Measurements from ENCODE around the gene HMCES.
A peak's percentile ranks its signal among the peaks of the same experiment; 100 is the strongest.
"Not testable (repeated sequence)": the region's sequence is repeated elsewhere in the genome, so short reads cannot be mapped to it uniquely, and the experiment has no call there.

Gene HMCES

GRCh38 chr3:129347458-129347845 is 68.8 kb downstream of the HMCES start:
- no peak overlapping the region for H2BK15ac ChIP-seq (ENCODE audit: low read length)
- H3K36me3 ChIP-seq (replicated peaks in 1 of 2; ENCODE audit: control insufficient read depth in 2 of 2, insufficient read depth in 2 of 2, low read length in 2 of 2) = no peaks in the 10 kb centered on the region
- peak overlapping the region; percentile 63 for H2AFZ ChIP-seq (ENCODE audit: low read length)
- H3K4me3 ChIP-seq (ENCODE audit: low read length in 2 of 2) = no peak overlapping the region
- no peak overlapping the region for H2AK5ac ChIP-seq (ENCODE audit: low read depth, low read length)
- WGBS, 2 donors (ENCODE audit: extremely low coverage in 2 of 2, insufficient read length in 2 of 2, insufficient replicate concordance in 1 of 2) = no CpG with 5 or more reads among the region's 8 CpGs
- no peak overlapping the region for H3K18ac ChIP-seq (ENCODE audit: low read length)
- no peak overlapping the region for H2BK5ac ChIP-seq (ENCODE audit: low read length)
- H3K79me1 ChIP-seq (ENCODE audit: low read depth, low read length) = no peaks in the 10 kb centered on the region
- peaks cover 0 to 6% (median 0%) of the 10 kb centered on the region in 3 experiments for H3K27me3 ChIP-seq (ENCODE audit: control insufficient read depth in 3 of 3, insufficient read depth in 3 of 3, low read depth in 1 of 3, low read length in 3 of 3)
- peaks cover 4 to 10% of the 10 kb centered on the region in 2 donors for H3K4me1 ChIP-seq (ENCODE audit: control insufficient read depth in 2 of 2, insufficient read depth in 1 of 2, low read depth in 1 of 2, low read length in 2 of 2)
- no peak for DNase-seq (ENCODE audit: low spot score)
- no peaks in the 10 kb centered on the region for H3K9me3 ChIP-seq (replicated peaks in 1 of 2; ENCODE audit: control insufficient read depth in 2 of 2, insufficient read depth in 1 of 2, low read depth in 1 of 2, low read length in 2 of 2)
- H3K27ac ChIP-seq (replicated peaks; ENCODE audit: low read length) = no peak overlapping the region
- H3K4me2 ChIP-seq (ENCODE audit: insufficient read depth, low read length, poor library complexity, severe bottlenecking) = no peak overlapping the region
- H2BK120ac ChIP-seq (ENCODE audit: low read depth, low read length) = no peak overlapping the region
- H2BK12ac ChIP-seq (ENCODE audit: low read length) = no peak overlapping the region
- H4K91ac ChIP-seq (ENCODE audit: low read depth, low read length, poor library complexity) = no peak overlapping the region
- H3K23ac ChIP-seq (ENCODE audit: low read depth, low read length, poor library complexity) = no peak overlapping the region
- H3K9ac ChIP-seq (ENCODE audit: low read depth, low read length, poor library complexity) = no peak overlapping the region
- no peak overlapping the region for H3K14ac ChIP-seq (ENCODE audit: low read length)
- no peak overlapping the region for H4K8ac ChIP-seq (ENCODE audit: low read depth, low read length)
- no peak overlapping the region for H3K4ac ChIP-seq (ENCODE audit: low read length)

- Histone ChIP-seq H3K4me2 (ENCODE audit: insufficient read depth, low read length, poor library complexity, severe bottlenecking) (no peak overlapping the region), H3K4me3 (ENCODE audit: low read length in 2 of 2) (no peak overlapping the region), H3K14ac (ENCODE audit: low read length) (no peak overlapping the region), H2AK5ac (ENCODE audit: low read depth, low read length) (no peak overlapping the region), H3K79me1 (ENCODE audit: low read depth, low read length) (no peaks in the 10 kb centered on the region), H3K9me3 (replicated peaks in 1 of 2; ENCODE audit: control insufficient read depth in 2 of 2, insufficient read depth in 1 of 2, low read depth in 1 of 2, low read length in 2 of 2) (no peaks in the 10 kb centered on the region), H3K27ac (replicated peaks; ENCODE audit: low read length) (no peak overlapping the region), H3K4ac (ENCODE audit: low read length) (no peak overlapping the region), H2BK12ac (ENCODE audit: low read length) (no peak overlapping the region), H3K36me3 (replicated peaks in 1 of 2; ENCODE audit: control insufficient read depth in 2 of 2, insufficient read depth in 2 of 2, low read length in 2 of 2) (no peaks in the 10 kb centered on the region), H3K9ac (ENCODE audit: low read depth, low read length, poor library complexity) (peak overlapping the region; percentile 30), H2BK120ac (ENCODE audit: low read depth, low read length) (no peak overlapping the region), H3K27me3 (ENCODE audit: control insufficient read depth in 3 of 3, insufficient read depth in 3 of 3, low read depth in 1 of 3, low read length in 3 of 3) (peaks cover 0 to 14% (median 0%) of the 10 kb centered on the region in 3 experiments), H3K23ac (ENCODE audit: low read depth, low read length, poor library complexity) (no peak overlapping the region), H2BK15ac (ENCODE audit: low read length) (no peak overlapping the region), H2AFZ (ENCODE audit: low read length) (no peak overlapping the region), H2BK5ac (ENCODE audit: low read length) (no peak overlapping the region), H3K4me1 (ENCODE audit: control insufficient read depth in 2 of 2, insufficient read depth in 1 of 2, low read depth in 1 of 2, low read length in 2 of 2) (peaks cover 4 to 10% of the 10 kb centered on the region in 2 donors), H3K18ac (ENCODE audit: low read length) (no peak overlapping the region), H4K91ac (ENCODE audit: low read depth, low read length, poor library complexity) (no peak overlapping the region), H4K8ac (ENCODE audit: low read depth, low read length) (no peak overlapping the region)
- no CpG with 5 or more reads among the region's 3 CpGs for WGBS, 2 donors (ENCODE audit: extremely low coverage in 2 of 2, insufficient read length in 2 of 2, insufficient replicate concordance in 1 of 2)
- no peak for DNase-seq (ENCODE audit: low spot score)
These were observed 70.1 kb downstream of the HMCES start for GRCh38 chr3:129348734-129349133.

GRCh38 chr3:129349169-129349568 is 70.5 kb downstream of the HMCES start:
- H2BK12ac ChIP-seq (ENCODE audit: low read length); H3K4me3 ChIP-seq (ENCODE audit: low read length in 2 of 2); H2BK15ac ChIP-seq (ENCODE audit: low read length); H4K91ac ChIP-seq (ENCODE audit: low read depth, low read length, poor library complexity); H2AK5ac ChIP-seq (ENCODE audit: low read depth, low read length); H3K4ac ChIP-seq (ENCODE audit: low read length); H3K79me1 ChIP-seq (ENCODE audit: low read depth, low read length); H2BK120ac ChIP-seq (ENCODE audit: low read depth, low read length); H3K23ac ChIP-seq (ENCODE audit: low read depth, low read length, poor library complexity); H3K9me3 ChIP-seq (replicated peaks in 1 of 2; ENCODE audit: control insufficient read depth in 2 of 2, insufficient read depth in 1 of 2, low read depth in 1 of 2, low read length in 2 of 2); H2AFZ ChIP-seq (ENCODE audit: low read length); H3K27ac ChIP-seq (replicated peaks; ENCODE audit: low read length); H4K8ac ChIP-seq (ENCODE audit: low read depth, low read length); H3K4me2 ChIP-seq (ENCODE audit: insufficient read depth, low read length, poor library complexity, severe bottlenecking); H3K36me3 ChIP-seq (replicated peaks in 1 of 2; ENCODE audit: control insufficient read depth in 2 of 2, insufficient read depth in 2 of 2, low read length in 2 of 2); H3K9ac ChIP-seq (ENCODE audit: low read depth, low read length, poor library complexity); H2BK5ac ChIP-seq (ENCODE audit: low read length); H3K14ac ChIP-seq (ENCODE audit: low read length); H3K18ac ChIP-seq (ENCODE audit: low read length); DNase-seq (ENCODE audit: low spot score); H3K4me1 ChIP-seq (ENCODE audit: control insufficient read depth in 2 of 2, insufficient read depth in 1 of 2, low read depth in 1 of 2, low read length in 2 of 2): not testable (repeated sequence)
- no CpG with 5 or more reads among the region's 11 CpGs for WGBS, 2 donors (ENCODE audit: extremely low coverage in 2 of 2, insufficient read length in 2 of 2, insufficient replicate concordance in 1 of 2)
- peaks cover 0 to 14% (median 0%) of the 10 kb centered on the region in 3 experiments for H3K27me3 ChIP-seq (ENCODE audit: control insufficient read depth in 3 of 3, insufficient read depth in 3 of 3, low read depth in 1 of 3, low read length in 3 of 3)

- Histone ChIP-seq H3K27ac (replicated peaks; ENCODE audit: low read length) (no peak overlapping the region), H3K36me3 (replicated peaks in 1 of 2; ENCODE audit: control insufficient read depth in 2 of 2, insufficient read depth in 2 of 2, low read length in 2 of 2) (no peaks in the 10 kb centered on the region), H3K14ac (ENCODE audit: low read length) (no peak overlapping the region), H2AFZ (ENCODE audit: low read length) (no peak overlapping the region), H3K9me3 (replicated peaks in 1 of 2; ENCODE audit: control insufficient read depth in 2 of 2, insufficient read depth in 1 of 2, low read depth in 1 of 2, low read length in 2 of 2) (no peaks in the 10 kb centered on the region), H4K91ac (ENCODE audit: low read depth, low read length, poor library complexity) (no peak overlapping the region), H2BK5ac (ENCODE audit: low read length) (no peak overlapping the region), H3K27me3 (ENCODE audit: control insufficient read depth in 3 of 3, insufficient read depth in 3 of 3, low read depth in 1 of 3, low read length in 3 of 3) (peaks cover 0 to 14% (median 0%) of the 10 kb centered on the region in 3 experiments), H2AK5ac (ENCODE audit: low read depth, low read length) (peak overlapping the region; percentile 3), H3K79me1 (ENCODE audit: low read depth, low read length) (no peaks in the 10 kb centered on the region), H2BK120ac (ENCODE audit: low read depth, low read length) (no peak overlapping the region), H3K4me1 (ENCODE audit: control insufficient read depth in 2 of 2, insufficient read depth in 1 of 2, low read depth in 1 of 2, low read length in 2 of 2) (peaks cover 3 to 4% of the 10 kb centered on the region in 2 donors), H4K8ac (ENCODE audit: low read depth, low read length) (no peak overlapping the region), H3K4me2 (ENCODE audit: insufficient read depth, low read length, poor library complexity, severe bottlenecking) (peak overlapping the region; percentile 3), H3K9ac (ENCODE audit: low read depth, low read length, poor library complexity) (no peak overlapping the region), H3K23ac (ENCODE audit: low read depth, low read length, poor library complexity) (peak overlapping the region; percentile 43), H2BK12ac (ENCODE audit: low read length) (no peak overlapping the region), H3K4ac (ENCODE audit: low read length) (no peak overlapping the region), H2BK15ac (ENCODE audit: low read length) (no peak overlapping the region), H3K4me3 (ENCODE audit: low read length in 2 of 2) (no peak overlapping the region), H3K18ac (ENCODE audit: low read length) (peak overlapping the region; percentile 57)
- WGBS, 2 donors (ENCODE audit: extremely low coverage in 2 of 2, insufficient read length in 2 of 2, insufficient replicate concordance in 1 of 2) = no CpG with 5 or more reads among the region's 10 CpGs
- no peak for DNase-seq (ENCODE audit: low spot score)
These were observed 71.1 kb downstream of the HMCES start for GRCh38 chr3:129349791-129350190.
